HG03457 (cell line): ENCODE data around the gene SGCG.
"Not testable (repeated sequence)": the region's sequence is repeated elsewhere in the genome, so short reads cannot be mapped to it uniquely, and the experiment has no call there.

Source experiments
- ATAC-seq: cut with Tn5 transposase; IDR thresholded peaks from one replicate; pipeline ENCODE4 v1.9.1; 2021; ENCODE audit warnings: moderate number of reproducible peaks; ENCODE audit not compliant: unreplicated experiment

Gene SGCG

DNA sequence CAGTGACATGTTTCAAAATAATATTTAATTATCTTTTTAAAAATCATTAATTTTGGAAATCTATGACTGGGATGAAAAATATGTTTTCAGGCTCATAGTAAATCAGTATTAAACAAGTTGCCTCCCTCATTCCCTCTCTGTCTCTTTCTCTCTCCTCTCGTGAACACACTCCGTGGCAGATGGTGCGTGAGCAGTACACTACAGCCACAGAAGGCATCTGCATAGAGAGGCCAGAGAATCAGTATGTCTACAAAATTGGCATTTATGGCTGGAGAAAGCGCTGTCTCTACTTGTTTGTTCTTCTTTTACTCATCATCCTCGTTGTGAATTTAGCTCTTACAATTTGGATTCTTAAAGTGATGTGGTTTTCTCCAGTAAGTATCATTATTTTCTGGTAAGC lies 22.7 kb downstream of the SGCG start:
- no peak for ATAC-seq

DNA sequence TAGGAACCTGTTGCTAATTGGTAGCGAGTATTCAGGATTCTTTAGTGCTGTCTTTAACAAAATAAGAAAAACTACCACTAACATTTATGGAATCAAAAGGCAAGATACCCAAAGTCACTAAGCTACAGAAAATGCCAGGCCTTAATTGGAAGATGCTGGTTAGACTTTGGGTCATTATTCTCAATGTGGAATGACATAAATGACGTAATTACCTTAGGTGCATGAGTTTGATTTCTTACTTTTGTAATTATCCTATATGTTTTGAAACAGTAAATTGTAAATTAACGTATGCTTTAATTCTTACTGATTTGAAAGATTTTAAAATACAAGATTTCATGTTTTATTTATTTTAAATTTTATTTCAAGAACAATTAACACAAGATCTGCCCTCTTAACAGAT lies 25.0 kb downstream of the SGCG start:
- no peak for ATAC-seq

DNA sequence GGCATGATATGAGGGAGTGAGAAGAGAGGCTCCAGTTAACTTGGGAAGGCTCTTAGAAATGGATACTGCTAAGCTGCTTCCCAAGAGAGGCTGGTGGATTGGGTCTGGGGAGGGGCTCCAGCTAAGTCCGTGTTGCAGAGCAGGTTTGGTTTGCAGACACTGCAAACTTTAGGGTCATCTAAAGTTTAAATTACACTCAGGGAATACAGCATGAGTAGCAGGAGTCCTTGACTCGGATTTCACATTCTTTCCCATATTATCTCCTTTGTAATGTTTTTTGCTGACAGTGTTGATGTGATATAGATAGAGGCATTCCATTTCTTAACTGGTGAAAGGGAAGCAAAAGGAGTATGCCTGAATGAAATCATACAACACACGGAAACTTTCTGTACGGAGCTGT lies 31.9 kb downstream of the SGCG start:
- no peak for ATAC-seq

DNA sequence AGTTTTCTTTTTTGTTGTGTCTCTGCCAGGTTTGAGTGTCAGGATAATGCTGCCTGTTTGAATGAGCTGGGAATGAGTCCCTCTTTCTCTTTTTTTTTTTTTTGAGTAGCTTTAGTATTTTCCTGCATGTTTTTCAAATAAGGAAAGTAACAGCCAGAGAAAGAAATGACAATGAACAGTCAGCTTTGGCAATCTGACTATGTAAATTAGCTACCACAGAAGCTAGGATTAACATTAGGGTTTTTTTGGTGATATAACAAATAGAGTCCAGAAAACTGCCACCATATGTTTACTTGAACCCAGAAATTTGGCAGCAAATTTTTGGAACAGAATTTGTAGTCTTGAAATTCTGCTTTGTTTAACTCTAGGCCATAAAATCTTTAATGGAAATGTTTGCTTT lies 50.5 kb downstream of the SGCG start:
- no peak for ATAC-seq

DNA sequence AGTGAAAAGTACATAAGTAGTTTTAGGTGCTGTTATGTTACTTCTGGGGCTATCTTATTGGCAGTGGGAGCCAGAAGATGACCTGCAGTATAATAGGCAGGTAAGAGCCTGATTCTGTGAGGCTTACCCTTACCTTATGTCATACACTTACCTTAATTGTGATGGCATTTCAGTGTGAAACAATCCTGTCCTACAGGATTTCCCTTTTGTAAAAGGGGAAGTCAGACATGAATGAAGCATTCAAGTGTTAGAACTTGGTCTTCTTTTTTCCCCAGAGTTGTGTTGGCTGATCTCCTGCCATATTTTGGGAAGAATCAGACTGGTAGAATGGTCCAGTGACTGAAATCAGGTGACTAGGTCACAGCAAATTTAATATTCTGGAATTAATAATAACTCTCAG lies 55.2 kb downstream of the SGCG start:
- no peak for ATAC-seq

DNA sequence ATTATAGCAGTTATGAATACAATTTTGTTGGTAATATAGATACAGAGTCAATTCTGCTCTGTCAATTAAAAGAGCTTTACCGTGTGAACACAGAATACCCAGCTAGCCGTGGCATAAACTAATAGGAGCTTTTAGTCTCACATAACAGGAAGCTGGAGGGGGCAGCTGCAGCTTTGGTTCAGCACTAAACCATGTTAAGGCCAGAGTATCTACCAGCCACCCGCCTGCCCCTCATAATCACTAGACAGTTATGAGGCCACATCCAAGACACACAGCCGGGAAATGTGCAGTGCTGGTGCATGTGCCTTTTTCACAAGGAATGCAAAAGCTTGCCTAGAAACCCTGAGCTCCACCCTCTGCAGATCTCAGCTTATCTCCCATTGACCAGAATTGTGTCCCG lies 62.3 kb downstream of the SGCG start:
- ATAC-seq = no peak

DNA sequence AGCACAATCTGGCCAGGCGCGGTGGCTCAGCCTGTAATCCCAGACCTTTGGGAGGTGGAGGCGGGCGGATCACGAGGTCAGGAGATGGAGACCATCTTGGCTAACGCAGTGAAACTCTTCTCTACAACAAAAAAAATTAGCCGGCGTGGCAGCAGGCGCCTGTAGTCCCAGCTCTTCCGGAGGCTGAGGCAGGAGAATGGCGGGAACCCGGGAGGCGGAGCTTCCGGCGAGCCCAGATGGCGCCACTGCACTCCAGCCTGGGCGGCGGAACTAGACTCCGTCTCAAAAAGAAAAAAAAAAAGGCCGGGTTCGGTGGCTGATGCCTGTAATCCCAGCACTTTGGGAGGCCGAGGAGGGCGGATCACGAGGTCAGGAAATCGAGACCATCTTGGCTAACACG lies 67.6 kb downstream of the SGCG start:
- not testable (repeated sequence) for ATAC-seq

DNA sequence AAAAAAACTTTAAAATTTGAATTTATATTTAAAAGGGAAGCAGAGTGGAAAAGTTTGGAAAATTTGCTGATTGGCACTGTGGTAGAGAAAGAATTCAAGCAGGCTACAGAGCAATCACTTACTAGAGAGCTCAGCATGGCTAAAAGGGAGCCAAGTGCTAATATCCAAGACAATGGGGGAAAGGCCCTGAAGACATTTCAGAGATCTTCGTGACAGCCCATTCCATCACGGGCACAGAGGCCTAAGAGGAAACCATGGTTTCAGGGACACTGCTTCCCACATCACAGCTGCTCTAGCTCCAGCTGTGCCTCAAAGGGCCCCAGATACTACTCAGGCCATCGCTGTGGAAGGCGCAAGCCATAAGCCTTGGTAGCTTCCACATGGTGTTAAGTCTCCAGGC lies 73.7 kb downstream of the SGCG start:
- no peak for ATAC-seq

DNA sequence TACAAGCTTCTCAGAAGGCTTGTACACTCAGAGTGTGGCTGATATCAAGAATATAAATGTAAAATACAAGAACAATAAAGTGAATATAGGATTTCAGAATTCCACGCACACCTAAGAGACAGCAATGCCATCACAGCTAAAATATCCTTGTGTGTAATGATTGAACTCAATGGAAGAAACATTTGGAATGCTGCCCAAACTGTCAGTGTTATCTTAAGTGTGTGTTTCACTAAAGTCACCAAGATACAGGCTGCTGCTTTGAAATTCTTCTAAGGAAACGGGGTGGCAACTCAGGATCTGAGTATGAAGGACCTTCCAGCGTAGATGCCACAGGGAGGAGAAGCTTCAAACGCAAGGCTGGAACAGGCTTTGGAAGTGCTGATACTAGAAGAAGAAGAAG lies 86.8 kb downstream of the SGCG start:
- no peak for ATAC-seq

DNA sequence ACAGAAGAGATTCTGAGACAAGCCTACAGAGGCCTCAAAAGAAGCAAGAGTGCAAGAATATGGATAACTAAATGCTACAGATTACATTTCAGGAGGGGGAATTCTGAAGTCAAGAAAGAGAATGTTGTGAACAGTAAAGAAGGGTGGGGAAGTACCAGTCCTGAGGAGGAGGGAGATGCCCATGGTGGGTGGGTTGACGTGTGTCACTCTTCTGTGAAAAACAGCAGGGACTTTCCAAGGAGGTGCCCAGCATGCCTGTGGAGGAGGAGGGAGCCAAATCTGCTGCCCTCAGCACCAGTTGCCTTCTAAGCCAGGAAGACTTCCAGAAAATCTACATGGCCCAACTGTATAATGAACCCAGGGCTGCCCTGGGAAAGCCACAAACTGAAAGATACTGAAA lies 87.7 kb downstream of the SGCG start:
- ATAC-seq = peak; percentile 77

DNA sequence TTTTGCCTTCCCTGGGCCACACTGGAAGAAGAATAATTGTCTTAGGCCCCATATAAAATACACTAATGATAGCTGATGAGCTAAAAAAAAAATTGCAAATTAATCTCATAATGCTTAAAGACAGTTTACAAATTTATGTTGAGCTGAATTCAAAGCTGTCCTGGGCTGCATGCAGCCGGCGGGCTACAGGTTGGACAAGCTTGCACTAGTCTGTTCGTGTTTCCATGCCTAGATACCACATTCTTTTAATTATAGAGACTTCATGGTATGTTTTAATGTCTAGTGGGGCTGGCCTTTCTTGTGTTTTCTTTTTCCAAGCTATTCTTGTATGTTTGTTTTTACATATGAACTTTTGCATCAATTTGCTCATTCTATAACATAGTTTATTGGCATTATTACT lies 90.6 kb downstream of the SGCG start:
- ATAC-seq = no peak

DNA sequence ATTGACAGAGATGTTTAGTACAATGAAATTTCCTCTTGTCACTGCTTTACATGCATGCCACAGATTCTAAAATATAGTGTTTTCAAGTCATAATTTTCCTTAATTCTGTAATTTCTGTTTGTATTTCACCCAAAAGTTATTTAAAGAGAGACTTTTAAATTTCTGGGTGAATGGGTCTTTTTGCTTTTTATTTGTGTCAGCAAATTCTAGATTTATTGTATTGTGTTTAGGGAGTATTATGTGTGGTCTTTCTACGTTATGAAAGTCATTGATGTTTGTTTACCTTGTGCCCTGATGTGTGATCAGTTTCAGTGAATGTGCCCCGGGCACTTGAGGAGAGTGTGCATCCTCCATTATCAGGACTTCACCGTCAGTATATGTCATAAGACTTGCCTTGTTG lies 92.7 kb downstream of the SGCG start:
- no peak for ATAC-seq

DNA sequence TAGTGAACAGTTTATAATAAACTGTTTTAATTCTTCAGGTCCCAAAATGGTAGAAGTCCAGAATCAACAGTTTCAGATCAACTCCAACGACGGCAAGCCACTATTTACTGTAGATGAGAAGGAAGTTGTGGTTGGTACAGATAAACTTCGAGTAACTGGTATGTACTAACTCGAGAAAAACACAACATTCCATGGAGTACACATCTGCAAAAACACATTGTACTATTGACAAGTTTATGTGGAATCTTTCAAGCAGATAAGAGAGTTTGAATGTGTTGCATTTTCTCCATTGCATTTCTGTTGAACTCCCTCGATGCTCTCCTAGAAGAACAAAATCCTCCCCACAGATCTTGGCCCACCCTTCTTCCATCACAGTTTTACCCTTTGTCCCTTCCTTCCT lies 98.5 kb downstream of the SGCG start:
- ATAC-seq = no peak

DNA sequence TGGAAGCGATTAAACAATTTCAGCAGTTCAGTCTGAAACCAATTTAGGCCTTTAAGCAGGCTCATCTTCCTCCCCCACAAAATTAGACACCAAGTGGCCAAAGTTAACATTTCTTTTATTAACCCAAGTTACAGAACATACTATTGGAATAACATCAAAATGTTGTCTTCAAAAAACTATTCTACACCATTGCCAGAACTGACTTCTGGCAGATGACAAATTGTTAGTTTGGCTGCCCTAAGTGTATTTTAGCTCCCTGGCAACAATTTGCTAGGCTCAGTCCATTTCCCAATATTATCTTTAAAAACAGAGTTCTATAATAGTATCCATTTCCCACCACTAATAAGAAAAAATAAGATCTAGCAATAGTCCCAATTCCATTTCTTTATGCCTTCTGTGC lies 107.8 kb downstream of the SGCG start:
- ATAC-seq = no peak

DNA sequence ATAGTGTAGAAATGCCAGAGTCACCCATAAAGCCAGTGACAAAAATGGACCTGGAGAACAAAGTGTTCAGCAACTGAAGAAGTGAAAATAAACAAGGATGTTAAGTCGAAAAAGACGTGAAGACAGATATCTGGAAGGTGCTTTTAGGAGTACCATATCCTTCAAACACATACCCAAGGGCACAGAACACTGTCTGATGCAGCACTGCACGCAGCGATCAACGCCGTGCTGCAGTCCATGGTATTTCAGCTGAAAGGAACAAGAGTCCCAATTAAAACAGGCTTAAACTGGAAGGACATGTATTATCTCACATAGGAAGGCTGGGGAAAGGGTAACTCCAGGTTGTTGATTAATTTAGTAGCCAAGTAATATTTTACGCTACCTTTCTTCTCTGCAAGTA lies 108.2 kb downstream of the SGCG start:
- no peak for ATAC-seq

DNA sequence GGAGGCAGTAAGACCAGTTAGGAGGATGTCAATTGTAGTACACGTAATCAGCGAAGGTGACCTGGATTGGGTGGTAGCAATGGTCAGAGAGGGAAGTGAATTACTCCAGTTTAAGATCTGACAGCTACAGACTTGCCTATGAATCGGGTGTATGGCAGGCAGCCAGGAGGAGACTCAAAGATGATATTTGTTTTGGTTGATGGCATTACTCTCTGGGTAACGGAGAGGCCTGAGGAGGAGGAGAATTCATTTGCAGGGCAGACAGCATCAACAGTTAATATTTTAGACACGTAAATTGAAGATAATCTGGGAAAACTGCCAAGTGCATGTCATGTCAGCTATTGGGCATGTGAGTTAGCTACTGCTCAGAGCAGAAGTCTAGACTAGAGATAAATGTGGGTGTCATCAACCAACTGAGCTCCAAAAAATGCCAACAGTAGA lies 109.2 kb downstream of the SGCG start:
- no peak for ATAC-seq

DNA sequence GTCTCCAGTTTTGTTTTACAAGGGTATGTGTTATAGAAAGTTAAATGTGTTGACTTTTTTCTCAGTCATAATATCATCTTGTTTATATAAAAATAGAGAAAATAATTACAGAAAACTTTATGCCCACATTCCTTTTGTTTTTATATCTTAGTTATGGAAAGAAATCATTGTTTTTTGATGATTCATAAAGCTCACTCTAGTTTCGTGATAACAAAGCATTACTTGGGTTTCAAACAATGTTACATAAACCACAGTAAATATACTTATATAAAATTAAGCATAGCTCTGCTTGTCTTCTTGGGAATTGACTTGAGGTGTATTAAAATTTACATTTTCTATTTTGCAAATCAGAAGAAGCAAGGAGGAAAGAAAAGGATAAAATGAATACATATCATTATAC lies 111.8 kb downstream of the SGCG start:
- no peak for ATAC-seq

DNA sequence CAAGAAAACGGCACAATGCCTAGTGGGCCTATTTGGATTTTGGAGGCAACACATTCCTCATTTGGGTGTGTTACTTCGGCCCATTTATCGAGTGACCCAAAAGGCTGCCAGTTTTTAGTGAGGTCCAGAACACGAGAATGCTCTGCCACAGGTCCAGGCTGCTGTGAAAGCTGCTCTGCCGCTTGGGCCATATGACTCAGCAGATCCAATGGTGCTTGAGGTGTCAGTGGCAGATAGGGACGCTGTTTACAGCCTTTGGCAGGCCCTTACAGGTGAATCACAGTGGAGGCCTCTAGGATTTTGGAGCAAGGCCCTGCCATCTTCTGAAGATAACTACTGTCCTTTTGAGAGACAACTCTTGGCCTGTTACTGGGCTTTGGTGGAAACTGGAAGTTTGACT lies 134.1 kb downstream of the SGCG start:
- ATAC-seq = not testable (repeated sequence)

DNA sequence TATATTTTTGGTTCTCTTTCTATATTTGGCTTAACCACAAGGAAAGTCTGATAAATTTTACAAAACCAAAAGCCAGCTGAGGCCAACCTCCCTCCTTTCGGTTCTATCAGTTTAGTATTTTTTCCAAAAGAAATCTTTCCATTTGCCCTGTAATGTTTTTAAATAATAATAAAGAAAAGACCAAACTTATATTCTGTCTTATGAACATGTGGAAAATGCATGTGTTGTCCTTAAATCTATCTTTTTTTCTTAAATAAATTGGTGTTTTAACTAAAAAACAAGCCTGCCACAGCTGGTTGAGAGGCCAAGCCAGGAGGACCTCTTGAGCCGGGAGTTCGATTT lies 139.1 kb downstream of the SGCG start:
- no peak for ATAC-seq

DNA sequence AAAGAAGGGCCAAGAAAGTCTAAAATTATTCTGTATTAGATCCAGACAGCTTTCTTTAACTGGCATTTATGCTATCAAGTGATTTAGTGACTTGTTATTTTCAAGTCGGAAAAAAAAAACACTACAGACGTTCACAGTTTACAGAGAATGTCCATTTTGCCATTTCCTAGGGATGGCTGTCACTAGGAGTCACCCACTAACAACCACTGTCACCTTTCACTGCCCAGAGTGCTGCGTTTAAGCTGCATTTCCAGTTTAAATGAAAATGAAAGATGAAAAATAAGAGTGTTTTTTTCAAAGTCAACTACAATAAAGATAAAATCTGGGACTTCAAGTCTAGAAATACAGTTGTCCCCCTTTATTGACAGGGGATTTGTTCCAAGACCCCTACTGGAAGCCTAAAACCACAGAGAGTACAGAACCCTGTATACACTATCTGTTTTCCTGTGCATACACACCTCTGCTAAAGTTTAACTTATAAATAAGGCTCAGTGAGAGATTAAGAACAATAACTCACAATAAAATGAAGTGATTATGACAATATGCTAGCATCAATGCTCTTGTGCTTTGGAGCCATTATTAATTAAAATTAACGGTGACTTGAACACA lies 140.3 kb downstream of the SGCG start:
- no peak for ATAC-seq

DNA sequence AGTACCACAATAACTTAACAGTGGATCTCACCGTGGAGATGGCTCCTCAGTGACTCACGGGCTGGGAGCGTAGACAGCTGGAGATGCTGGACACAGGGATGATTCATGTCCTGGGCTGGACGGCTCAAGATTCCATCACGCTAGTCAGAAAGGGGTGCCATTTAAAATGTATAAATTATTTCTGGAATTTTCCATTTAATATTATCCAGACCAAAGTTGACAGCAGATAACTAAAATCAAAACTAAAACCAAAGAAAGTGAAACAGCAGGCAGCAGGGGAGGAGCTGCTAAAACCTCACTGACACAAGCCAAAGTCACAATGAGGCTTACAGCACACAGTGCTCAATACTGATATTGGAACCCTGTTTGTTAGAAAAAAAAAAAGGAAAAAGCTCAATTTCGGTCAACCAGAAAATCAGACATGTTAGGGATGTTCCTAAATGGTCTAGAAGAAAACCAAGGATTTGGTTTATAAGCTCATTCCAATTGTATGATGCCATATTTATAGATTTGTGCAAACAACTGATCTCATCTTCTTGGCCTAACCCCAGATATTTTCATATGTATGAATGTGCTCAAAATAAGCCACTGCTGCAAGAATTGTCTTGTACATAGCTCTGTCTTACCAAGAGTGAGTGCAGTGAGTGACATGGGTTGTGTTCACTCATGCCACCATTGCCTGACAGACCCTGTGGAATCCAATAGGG lies 140.9 kb downstream of the SGCG start:
- peak; percentile 69 for ATAC-seq

DNA sequence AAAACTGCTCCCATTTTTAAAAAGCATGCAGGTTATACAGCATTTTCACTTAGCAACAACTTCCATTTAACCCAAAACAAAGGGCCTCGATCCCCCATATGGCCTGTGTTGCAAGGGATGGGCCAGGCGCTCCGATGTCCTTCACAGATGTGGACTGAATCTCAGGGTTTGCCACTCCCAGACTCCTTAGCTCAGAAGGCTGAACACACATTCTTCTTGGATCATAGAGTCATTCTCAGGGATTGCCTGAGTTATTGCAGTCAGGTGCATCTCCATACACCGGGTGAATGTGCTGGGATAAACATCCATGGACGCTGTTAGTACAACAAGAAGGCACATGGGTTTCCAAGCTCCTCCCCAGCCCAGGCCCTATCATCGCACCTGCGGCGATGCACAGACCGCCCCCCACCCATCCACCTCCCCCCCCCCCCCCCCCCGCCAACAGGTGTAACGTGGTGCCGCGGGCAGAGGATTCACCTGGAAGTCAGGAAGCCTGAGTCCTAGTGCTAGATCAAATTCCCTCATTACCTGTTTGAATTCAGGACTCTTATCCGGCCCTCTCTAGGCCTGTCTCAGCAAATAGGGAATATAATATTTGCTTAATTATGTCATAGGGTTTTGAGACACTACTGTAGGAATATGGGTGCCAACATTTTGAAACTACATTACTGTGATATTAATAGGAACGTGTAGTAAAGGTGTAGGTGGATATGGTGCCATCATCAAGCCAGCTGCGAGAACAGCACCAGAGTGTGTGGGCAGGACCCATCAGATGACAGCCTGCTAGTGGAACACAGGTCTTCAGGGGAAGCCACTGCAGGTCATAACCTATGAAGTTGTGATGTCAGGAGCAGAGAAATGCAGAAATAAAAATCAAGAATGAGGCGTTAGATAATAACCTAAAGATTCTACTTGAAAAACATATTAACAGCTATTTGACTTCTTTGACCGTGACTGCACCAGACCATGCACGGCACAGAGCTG lies 141.9 kb downstream of the SGCG start:
- no peak for ATAC-seq
